ENCODE data around the gene RAP1GDS1. TPM values are rescaled to one million over a fixed set of nuclear protein-coding genes. Genes with fewer than 3 reads are reported as not detected.
"Not testable (repeated sequence)": the region's sequence is repeated elsewhere in the genome, so short reads cannot be mapped to it uniquely, and the experiment has no call there.

Gene RAP1GDS1
- total RNA-seq, 6 experiments from 2014 or later: 66.8 to 78.7 (median 73.0) TPM

DNA sequence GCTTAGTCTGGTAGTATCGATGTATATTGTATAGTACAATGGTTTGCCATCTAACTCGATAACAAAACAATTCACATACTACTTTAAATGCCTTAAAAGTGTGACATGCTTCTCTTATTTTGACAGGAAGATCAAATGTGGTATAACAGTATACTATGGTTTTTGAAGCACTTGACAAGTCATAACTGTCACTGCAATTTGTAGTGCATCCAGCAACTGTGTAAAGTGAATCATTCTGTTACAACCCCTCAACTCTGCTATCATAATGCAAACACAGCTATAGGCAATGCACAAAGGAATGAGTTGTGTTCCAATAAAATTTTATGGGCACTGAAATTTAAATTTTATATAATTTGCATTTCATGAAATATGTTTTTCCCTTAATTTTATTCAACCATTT, 14.0 kb downstream of the RAP1GDS1 start:
- Mint-ChIP-seq H3K4me3 (no peak overlapping the region), H3K36me3 (ENCODE audit: low read depth) (peaks cover 53% of the 10 kb centered on the region), H3K27me3 (ENCODE audit: insufficient read depth) (no peaks in the 10 kb centered on the region), H3K27ac (no peak overlapping the region), H3K9me3 (peaks cover 14% of the 10 kb centered on the region; the same call in 1 of the 2 replicates), H3K4me1 (ENCODE audit: low read depth) (no peaks in the 10 kb centered on the region)
- no peak for DNase-seq
- TF ChIP-seq, protein P1, sequence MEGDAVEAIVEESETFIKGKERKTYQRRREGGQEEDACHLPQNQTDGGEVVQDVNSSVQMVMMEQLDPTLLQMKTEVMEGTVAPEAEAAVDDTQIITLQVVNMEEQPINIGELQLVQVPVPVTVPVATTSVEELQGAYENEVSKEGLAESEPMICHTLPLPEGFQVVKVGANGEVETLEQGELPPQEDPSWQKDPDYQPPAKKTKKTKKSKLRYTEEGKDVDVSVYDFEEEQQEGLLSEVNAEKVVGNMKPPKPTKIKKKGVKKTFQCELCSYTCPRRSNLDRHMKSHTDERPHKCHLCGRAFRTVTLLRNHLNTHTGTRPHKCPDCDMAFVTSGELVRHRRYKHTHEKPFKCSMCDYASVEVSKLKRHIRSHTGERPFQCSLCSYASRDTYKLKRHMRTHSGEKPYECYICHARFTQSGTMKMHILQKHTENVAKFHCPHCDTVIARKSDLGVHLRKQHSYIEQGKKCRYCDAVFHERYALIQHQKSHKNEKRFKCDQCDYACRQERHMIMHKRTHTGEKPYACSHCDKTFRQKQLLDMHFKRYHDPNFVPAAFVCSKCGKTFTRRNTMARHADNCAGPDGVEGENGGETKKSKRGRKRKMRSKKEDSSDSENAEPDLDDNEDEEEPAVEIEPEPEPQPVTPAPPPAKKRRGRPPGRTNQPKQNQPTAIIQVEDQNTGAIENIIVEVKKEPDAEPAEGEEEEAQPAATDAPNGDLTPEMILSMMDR (IDR thresholded peaks at IDR 0.05): no peak

DNA sequence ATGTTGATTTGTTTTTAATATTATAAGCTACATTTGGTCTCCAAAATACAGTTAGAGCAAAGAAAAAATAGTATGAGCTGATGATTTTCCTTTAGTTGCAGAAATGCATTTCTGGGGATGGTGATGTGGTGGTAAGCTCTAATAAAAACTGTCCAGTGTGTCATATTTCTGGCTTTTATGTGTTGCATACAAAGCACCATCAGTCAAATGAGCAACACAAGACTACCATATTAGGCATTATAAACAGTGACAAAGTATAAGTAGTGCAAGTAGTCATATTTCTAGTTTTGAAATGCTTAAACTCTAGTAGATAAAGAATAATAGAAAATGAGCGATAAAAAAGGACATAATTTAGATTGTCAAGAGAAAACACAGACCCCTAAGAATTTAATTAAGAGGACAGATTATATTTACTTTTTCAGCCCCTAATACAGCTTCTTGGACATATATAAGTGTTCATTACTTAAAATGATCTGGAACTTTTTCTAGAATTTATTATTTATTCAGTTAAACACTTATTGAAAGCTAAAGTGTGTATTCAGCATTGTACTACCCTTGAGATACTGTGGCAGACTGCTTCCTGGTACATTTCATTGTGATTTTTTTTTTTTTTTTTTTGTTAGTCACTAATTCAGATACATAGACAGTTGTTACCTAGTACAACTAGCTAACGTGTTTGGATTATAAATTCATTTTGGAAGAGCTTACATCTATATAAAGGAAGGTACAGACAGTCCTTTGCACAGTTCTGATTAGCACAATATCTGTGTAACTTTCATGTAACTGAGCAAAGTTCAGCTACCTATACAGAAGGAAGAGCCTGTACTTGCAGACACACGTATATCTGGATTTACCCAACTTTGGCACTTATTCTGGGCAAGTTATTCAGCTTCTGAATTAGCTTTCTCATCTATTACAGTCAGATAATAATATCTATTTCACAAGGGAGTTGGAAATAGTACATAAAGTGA, 22.3 kb downstream of the RAP1GDS1 start:
- Mint-ChIP-seq H3K4me1 (ENCODE audit: low read depth) (peaks cover 30% of the 10 kb centered on the region), H3K27ac (no peak overlapping the region), H3K9me3 (peaks cover 12% of the 10 kb centered on the region; the same call in 1 of the 2 replicates), H3K4me3 (no peak overlapping the region), H3K27me3 (ENCODE audit: insufficient read depth) (no peaks in the 10 kb centered on the region), H3K36me3 (ENCODE audit: low read depth) (peaks cover 11% of the 10 kb centered on the region; the same call in 1 of the 2 replicates)
- no peak for DNase-seq
- TF ChIP-seq, protein P1 (IDR thresholded peaks at IDR 0.05): no peak

DNA sequence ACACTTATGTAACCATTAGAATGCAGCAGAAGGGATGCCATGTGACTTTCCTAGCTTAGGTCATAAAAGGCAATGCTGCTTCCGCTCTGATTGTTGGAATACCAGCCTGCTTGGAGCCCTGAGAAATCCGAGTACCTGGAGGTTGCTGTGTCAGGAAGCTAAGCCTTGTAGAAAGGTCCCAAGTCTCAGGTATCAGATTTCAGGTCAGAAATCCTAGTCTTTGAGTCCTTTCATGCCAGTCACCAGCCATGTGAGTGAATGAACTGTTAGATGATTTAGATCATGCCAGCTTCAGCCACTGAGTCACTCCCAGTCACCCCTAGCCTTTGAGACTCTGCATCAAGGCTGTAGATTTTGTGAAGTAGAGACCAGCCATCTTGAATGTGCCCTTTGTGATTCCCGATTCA, 23.5 kb downstream of the RAP1GDS1 start:
- TF ChIP-seq, protein P1 (IDR thresholded peaks at IDR 0.05): no peak
- no peak overlapping the region for H3K4me3 Mint-ChIP-seq
- H3K9me3 Mint-ChIP-seq: peaks cover 10% of the 10 kb centered on the region; the same call in 1 of the 2 replicates
- no peak for DNase-seq
- peaks cover 9% of the 10 kb centered on the region; the same call in 1 of the 2 replicates for H3K36me3 Mint-ChIP-seq (ENCODE audit: low read depth)
- H3K4me1 Mint-ChIP-seq (ENCODE audit: low read depth): peaks cover 36% of the 10 kb centered on the region
- no peak overlapping the region for H3K27ac Mint-ChIP-seq
- no peaks in the 10 kb centered on the region for H3K27me3 Mint-ChIP-seq (ENCODE audit: insufficient read depth)

DNA sequence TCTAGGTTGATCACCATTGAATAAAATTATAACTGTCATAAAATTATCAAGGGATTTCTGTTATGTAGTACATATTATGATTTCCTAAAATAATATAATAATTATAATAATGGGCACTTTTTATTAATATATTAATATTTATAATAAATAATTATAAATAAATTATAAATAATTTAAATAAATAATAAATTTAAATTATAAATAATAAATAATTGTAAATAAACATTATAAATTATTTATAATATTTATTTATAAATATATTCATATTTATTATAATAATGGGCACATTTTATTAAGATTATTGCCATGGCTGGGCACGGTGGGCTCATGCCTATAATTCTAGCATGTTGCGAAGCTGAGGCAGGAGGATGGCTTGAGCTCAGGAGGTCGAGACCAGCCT, 24.5 kb downstream of the RAP1GDS1 start:
- Mint-ChIP-seq H3K27me3 (ENCODE audit: insufficient read depth) (no peaks in the 10 kb centered on the region), H3K9me3 (peaks cover 4% of the 10 kb centered on the region; the same call in 1 of the 2 replicates), H3K4me1 (ENCODE audit: low read depth) (peaks cover 46% of the 10 kb centered on the region), H3K27ac (no peak overlapping the region), H3K4me3 (no peak overlapping the region), H3K36me3 (ENCODE audit: low read depth) (no peaks in the 10 kb centered on the region; the same call in 1 of the 2 replicates)
- no peak for DNase-seq
- TF ChIP-seq, protein P1 (IDR thresholded peaks at IDR 0.05): no peak

DNA sequence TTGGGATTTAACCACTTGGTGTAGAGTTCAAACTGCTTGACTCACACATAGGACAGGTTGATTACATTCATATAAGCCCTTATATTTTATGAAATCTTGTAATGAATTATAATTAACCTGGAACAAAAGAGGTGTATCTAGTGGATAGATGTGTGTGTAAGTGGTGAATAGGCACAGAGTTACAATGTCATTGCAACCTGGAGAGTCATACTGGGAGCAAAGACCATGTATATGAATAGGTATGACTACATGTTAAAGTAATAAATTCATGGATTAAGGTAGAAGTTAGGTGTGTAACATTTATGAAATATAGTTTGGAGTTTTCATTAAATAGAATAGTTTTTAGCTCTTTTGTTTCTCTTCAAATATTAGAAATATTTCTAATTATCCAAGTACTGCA, 26.1 kb downstream of the RAP1GDS1 start:
- no peak for DNase-seq
- no peaks in the 10 kb centered on the region for H3K9me3 Mint-ChIP-seq
- TF ChIP-seq, protein P1 (IDR thresholded peaks at IDR 0.05): no peak
- H3K27ac Mint-ChIP-seq: no peak overlapping the region
- H3K4me3 Mint-ChIP-seq: no peak overlapping the region
- no peaks in the 10 kb centered on the region for H3K36me3 Mint-ChIP-seq (ENCODE audit: low read depth)
- peaks cover 48% of the 10 kb centered on the region for H3K4me1 Mint-ChIP-seq (ENCODE audit: low read depth)
- no peaks in the 10 kb centered on the region for H3K27me3 Mint-ChIP-seq (ENCODE audit: insufficient read depth)

DNA sequence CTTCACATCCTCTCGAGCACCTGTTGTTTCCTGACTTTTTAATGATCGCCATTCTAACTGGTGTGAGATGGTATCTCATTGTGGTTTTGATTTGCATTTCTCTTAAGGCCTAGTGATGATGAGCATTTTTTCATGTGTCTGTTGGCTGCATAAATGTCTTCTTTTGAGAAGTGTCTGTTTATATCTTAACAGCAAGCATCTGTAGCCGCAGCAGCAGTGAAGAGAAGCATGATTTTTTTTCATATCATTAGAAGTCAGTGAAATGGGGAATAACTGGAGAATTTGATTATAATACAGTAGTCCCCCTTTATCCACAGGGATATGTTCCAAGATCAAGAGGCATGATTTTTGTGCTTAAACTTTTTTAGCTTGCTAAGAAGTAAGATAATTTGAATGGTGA, 27.5 kb downstream of the RAP1GDS1 start:
- H3K4me1 Mint-ChIP-seq (ENCODE audit: low read depth): peaks cover 42% of the 10 kb centered on the region
- H3K27ac Mint-ChIP-seq; H3K4me3 Mint-ChIP-seq; DNase-seq; H3K27me3 Mint-ChIP-seq (ENCODE audit: insufficient read depth); H3K36me3 Mint-ChIP-seq (ENCODE audit: low read depth); H3K9me3 Mint-ChIP-seq: not testable (repeated sequence)

Measured in HFFc6 (cell line).